ENCODE results near the gene OR14I1. TPM values are rescaled to one million over a fixed set of nuclear protein-coding genes. Genes with fewer than 3 reads are reported as not detected.

OR14I1 gene
- not detected in 2 replicates for total RNA-seq (2021)
- not detected for Bru-seq, nascent RNA
- not detected for BruChase-seq, experiment 1, labeled RNA remaining after a 2-hour chase
- BruChase-seq, experiment 2, labeled RNA remaining after a 6-hour chase = not detected
- long read RNA-seq = 0 reads

GRCh38 chr1:248702714-248703113 is at the start of gene OR14I1:
Gene OR14I1 (minus strand): TSS chr1:248702766.
- BruUV-seq (replicated peaks) = no TSS peak
- Histone ChIP-seq H3K9me3 (ENCODE audit: insufficient read depth, low read depth) (no peaks in the 10 kb centered on the region), H4K20me1 (ENCODE audit: insufficient read depth) (no peaks in the 10 kb centered on the region), H3K79me2 (ENCODE audit: low read depth) (no peaks in the 10 kb centered on the region), H2AFZ (no peak within 1 kb of the TSS), H3K4me1 (replicated peaks; ENCODE audit: insufficient read depth) (no peaks in the 10 kb centered on the region), H3F3A (ENCODE audit: insufficient read depth, low read depth) (no peaks in the 10 kb centered on the region), H3K27ac (no peak within 1 kb of the TSS), H3K27me3 (ENCODE audit: insufficient read depth, low read depth) (peaks cover 5% of the 10 kb centered on the region; the same call in 1 of the 2 replicates), H3K4me2 (no peak within 1 kb of the TSS), H3K36me3 (ENCODE audit: low read depth) (no peaks in the 10 kb centered on the region), H3K9me2 (ENCODE audit: insufficient read depth) (no peaks in the 10 kb centered on the region), H3K4me3 (no peak within 1 kb of the TSS)
- intact Hi-C loops (cut with micrococcal nuclease; ENCODE audit: unreplicated experiment) = no loop called here
- no peak for TF ChIP-seq EZH2 (IDR thresholded peaks at IDR 0.05; ENCODE audit: low read depth)
- TF ChIP-seq, protein P1, sequence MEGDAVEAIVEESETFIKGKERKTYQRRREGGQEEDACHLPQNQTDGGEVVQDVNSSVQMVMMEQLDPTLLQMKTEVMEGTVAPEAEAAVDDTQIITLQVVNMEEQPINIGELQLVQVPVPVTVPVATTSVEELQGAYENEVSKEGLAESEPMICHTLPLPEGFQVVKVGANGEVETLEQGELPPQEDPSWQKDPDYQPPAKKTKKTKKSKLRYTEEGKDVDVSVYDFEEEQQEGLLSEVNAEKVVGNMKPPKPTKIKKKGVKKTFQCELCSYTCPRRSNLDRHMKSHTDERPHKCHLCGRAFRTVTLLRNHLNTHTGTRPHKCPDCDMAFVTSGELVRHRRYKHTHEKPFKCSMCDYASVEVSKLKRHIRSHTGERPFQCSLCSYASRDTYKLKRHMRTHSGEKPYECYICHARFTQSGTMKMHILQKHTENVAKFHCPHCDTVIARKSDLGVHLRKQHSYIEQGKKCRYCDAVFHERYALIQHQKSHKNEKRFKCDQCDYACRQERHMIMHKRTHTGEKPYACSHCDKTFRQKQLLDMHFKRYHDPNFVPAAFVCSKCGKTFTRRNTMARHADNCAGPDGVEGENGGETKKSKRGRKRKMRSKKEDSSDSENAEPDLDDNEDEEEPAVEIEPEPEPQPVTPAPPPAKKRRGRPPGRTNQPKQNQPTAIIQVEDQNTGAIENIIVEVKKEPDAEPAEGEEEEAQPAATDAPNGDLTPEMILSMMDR (conservative IDR thresholded peaks at IDR 0.05) = no peak
- ChIA-PET POLR2A (ENCODE audit: unreplicated experiment) (no interaction called here), CTCF (no interaction called here)
- no peak for DNase-seq

DNA sequence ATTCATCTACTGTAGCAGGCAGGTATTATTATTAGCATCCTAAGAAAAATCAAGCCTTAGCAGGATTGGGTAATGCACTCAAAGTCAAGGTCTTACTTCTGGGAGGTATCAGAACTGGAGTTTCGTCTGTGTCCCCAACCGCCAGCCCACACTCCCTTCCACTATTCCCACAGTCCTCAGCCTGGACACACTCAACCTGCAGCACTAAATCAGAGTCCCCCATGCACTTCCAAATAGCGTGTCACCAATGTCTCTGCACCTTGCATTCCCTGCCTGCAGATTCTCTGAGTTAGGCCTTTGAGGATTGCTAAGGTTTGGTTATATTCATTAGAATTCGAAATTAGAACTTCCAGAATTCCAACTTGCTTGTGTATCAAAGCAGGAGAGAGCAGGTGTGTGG is 49.1 kb upstream of the OR14I1 start:
- Histone ChIP-seq H3K79me2 (ENCODE audit: low read depth) (no peaks in the 10 kb centered on the region), H2AFZ (no peak overlapping the region), H3K27me3 (ENCODE audit: insufficient read depth, low read depth) (no peaks in the 10 kb centered on the region), H3F3A (ENCODE audit: insufficient read depth, low read depth) (peaks cover 10% of the 10 kb centered on the region; the same call in 1 of the 2 replicates), H4K20me1 (ENCODE audit: insufficient read depth) (no peaks in the 10 kb centered on the region), H3K4me3 (no peak overlapping the region), H3K4me1 (replicated peaks; ENCODE audit: insufficient read depth) (no peaks in the 10 kb centered on the region), H3K9me3 (ENCODE audit: insufficient read depth, low read depth) (no peaks in the 10 kb centered on the region), H3K4me2 (no peak overlapping the region), H3K9me2 (ENCODE audit: insufficient read depth) (no peaks in the 10 kb centered on the region), H3K27ac (no peak overlapping the region), H3K36me3 (ENCODE audit: low read depth) (no peaks in the 10 kb centered on the region)
- TF ChIP-seq, protein P1 (conservative IDR thresholded peaks at IDR 0.05) = no peak
- TF ChIP-seq EZH2 (IDR thresholded peaks at IDR 0.05; ENCODE audit: low read depth) = no peak
- no TSS peak for BruUV-seq (replicated peaks)
- ChIA-PET CTCF (no interaction called here), POLR2A (ENCODE audit: unreplicated experiment) (no interaction called here)
- no peak for DNase-seq
- intact Hi-C loops (cut with micrococcal nuclease; ENCODE audit: unreplicated experiment) = no loop called here

GRCh38 chr1:248751142-248751541 is 48.6 kb upstream of the OR14I1 start:
- no peaks in the 10 kb centered on the region for H3K36me3 ChIP-seq (ENCODE audit: low read depth)
- H3K9me3 ChIP-seq (ENCODE audit: insufficient read depth, low read depth) = no peaks in the 10 kb centered on the region
- TF ChIP-seq, protein P1 (conservative IDR thresholded peaks at IDR 0.05) = no peak
- no peak for TF ChIP-seq EZH2 (IDR thresholded peaks at IDR 0.05; ENCODE audit: low read depth)
- CTCF ChIA-PET = no interaction called here
- no TSS peak for BruUV-seq (replicated peaks)
- no peak overlapping the region for H2AFZ ChIP-seq
- no peaks in the 10 kb centered on the region for H3K4me1 ChIP-seq (replicated peaks; ENCODE audit: insufficient read depth)
- no peak overlapping the region for H3K4me2 ChIP-seq
- POLR2A ChIA-PET (ENCODE audit: unreplicated experiment) = no interaction called here
- DNase-seq = no peak
- no peaks in the 10 kb centered on the region for H4K20me1 ChIP-seq (ENCODE audit: insufficient read depth)
- no peak overlapping the region for H3K4me3 ChIP-seq
- peaks cover 10% of the 10 kb centered on the region; the same call in 1 of the 2 replicates for H3F3A ChIP-seq (ENCODE audit: insufficient read depth, low read depth)
- intact Hi-C loops (cut with micrococcal nuclease; ENCODE audit: unreplicated experiment) = no loop called here
- H3K27ac ChIP-seq = no peak overlapping the region
- H3K79me2 ChIP-seq (ENCODE audit: low read depth) = no peaks in the 10 kb centered on the region
- no peaks in the 10 kb centered on the region for H3K9me2 ChIP-seq (ENCODE audit: insufficient read depth)
- no peaks in the 10 kb centered on the region for H3K27me3 ChIP-seq (ENCODE audit: insufficient read depth, low read depth)

Measured in PC-9 (cell line).